SH-SY5Y (cell line): ENCODE data around the gene FCHSD2.

Experiments used
- GATA2 ChIP-seq: IDR thresholded peaks from 2 replicates; pipeline ENCODE4 v1.6.1; 2011; ENCODE audit warnings: mild to moderate bottlenecking, low read depth, low read length
- GATA3 ChIP-seq: IDR thresholded peaks from 2 replicates; pipeline ENCODE4 v1.6.1; 2011; ENCODE audit warnings: low read depth, mild to moderate bottlenecking, low read length, moderate library complexity

The FCHSD2 gene

DNA sequence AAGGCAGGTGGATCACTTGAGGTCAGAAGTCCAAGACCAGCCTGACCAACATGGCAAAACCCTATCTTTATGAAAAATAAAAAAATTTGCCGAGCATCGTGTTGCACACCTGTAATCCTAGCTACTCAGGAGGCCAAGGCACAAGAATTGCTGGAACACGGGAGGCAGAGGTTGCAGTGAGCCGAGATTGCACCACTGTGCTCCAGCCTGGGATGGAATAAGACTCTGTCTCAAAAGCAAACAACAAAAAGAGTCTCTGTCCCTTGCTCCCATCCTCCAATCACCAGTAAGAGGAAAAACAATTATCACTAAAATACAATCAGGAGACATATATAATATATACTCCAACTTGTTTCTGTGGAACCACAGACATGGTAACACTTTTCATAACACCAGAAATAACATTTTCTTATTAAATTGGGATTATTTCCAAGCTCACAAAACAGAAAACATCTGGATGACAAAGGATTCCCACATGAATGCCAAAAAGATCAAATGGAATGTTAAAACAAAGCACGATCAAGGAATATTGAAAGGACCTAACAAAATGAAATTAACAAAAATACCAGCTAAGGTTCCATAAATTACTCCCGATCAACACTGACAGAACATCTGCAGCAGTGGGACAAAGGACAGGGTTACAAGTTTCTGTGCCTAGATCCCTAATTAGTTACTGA is 15.2 kb downstream of the FCHSD2 start:
- TF ChIP-seq GATA2 (no peak), GATA3 (no peak)

DNA sequence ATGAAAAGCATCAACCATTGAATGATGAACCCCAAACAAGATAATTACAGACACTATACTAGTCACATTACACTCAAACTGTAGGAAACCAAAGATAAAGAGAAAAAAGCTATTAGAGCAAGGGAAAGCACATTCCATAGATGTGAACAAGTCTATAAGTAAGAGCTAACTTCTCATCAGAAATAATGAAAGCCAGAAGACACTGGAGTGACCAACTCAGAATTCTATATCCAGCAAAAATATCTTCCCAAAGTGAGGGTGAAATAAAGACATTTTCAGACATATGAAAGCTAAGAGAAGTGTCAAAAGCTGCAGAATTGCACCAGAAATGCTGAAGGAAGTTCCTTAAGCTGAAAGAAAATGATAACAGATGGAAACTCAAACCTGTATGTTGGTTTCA is 17.3 kb downstream of the FCHSD2 start:
- TF ChIP-seq GATA3 = no peak
- TF ChIP-seq GATA2 = no peak

DNA sequence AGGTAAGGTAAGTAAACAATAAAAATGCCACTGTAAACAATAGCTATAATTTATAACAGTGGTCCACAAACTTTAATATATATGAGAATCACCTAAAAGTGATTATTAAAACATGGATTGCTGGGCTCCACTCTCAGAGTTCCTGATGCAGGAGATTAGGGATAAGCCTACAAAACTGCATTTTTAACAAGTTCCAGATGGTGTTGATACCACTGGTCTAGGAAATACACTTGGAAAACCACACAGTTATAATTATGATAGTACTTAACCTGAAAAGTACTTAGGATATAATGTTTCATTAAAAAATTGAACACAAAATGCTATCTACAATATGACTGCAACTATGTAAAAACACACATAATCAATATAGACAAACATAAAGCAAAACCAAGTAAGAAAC is 20.4 kb downstream of the FCHSD2 start:
- TF ChIP-seq GATA3 = peak; percentile 89
- peak; percentile 72; the same call in 1 of the 2 replicates for TF ChIP-seq GATA2

DNA sequence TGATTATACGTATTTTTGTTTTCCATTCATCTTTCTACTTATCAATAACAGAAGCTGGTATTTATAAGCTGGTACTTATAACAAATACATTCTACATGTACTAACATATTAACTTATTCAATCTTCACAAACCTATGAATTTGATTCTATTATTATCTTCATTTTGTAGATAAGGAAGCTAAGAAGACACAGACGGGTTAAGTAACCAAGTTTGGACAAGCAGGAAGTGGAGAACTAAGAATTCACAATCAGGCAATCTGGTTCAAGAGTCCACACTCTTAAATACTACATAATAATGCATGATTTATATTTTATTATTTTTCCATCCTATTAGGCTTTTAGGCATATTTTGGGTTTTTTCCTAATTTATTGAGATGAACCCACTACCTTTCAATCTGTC is 25.0 kb downstream of the FCHSD2 start:
- no peak for TF ChIP-seq GATA3

DNA sequence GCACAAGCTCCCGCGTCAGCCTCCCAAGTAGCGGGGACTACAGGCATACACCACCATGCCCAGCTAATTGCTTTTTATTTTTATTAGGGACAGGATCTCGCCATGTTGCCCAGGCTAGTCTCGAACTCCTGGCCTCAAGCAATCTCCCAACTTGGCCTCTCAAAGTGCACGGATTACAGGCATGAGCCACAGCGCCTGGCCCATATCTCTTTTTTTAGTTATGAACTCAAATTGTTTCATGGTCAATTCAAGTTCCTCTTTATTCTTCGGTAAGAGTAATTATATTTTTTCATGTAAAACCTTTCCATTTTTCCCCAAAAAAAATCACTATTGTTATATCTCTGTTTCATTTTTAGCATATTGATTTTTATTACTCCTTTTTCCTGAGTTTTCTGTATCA is 25.5 kb downstream of the FCHSD2 start:
- TF ChIP-seq GATA3 = no peak
- TF ChIP-seq GATA2 = no peak

DNA sequence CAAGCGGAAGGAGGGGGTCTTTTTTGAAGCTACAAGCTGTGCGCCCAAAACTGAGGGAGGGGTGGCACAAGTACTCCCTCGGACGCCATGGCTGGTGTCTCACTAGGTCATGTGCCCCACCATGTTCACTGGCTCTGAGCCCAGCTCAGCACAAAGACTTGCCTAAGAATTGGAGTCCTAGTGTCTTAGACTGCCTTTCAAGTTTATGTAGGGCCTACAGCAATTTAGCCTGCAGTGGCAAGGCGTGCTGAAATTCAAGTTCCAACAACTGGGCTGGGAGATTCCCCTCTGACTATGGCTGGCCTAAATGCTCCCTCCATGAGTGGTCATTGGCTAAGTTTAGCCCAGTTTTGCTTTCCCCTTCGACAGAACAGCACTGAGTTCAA is 27.3 kb downstream of the FCHSD2 start:
- no peak for TF ChIP-seq GATA3
- TF ChIP-seq GATA2 = no peak

DNA sequence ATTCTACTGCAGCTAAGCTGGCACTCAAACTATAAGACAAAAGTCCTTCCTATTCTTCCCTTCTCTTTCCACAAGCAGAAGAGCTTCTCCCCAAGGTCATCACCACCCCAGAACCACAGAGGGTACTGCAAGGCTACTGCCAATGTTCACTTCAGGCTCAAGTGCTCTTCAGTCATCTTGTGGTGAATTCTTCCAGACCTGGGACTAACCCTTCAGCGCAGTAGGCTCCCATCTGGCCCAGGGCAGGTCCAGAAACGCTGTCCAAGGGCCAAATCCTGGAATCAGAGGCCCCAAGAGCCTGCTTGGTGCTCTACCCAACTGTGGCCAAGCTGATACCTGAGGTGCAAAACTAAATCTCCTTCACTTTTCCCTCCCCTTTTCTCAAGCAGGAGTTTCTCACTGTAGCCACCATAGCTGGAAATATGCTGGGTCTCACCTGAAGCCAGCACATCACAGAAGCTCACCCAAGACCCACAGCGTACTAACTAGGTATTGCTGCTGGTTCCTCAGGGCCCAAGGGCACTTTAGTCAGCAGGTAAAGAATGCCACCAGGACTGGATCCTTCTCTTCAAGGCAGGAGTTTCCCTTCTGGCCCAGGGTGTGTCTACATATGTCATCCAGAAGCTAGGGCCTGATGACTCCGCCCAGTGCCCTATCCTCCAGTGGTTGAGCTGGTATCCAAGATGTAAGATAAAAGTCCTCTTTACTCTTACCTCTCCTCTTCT is 27.8 kb downstream of the FCHSD2 start:
- TF ChIP-seq GATA3 = no peak
- no peak for TF ChIP-seq GATA2

DNA sequence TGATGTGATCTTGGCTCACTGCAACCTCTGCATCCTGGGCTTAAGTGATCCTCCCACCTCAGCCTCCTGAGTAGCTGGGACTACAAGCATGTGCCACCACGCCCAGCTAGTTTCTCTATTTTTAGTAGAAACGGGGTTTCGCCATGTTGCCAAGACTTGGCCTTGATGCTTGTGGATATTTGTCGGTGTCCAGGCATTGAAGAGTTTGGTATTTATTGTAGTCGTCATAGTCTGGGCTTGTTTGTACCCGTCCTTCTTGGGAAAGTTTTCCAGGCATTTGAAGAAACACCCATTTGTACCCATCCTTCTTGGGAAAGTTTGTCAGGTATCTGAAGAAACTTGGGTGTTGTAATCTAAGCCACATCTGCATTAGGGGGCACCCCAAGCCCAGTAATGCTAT is 28.7 kb downstream of the FCHSD2 start:
- TF ChIP-seq GATA3 (no peak), GATA2 (no peak)

DNA sequence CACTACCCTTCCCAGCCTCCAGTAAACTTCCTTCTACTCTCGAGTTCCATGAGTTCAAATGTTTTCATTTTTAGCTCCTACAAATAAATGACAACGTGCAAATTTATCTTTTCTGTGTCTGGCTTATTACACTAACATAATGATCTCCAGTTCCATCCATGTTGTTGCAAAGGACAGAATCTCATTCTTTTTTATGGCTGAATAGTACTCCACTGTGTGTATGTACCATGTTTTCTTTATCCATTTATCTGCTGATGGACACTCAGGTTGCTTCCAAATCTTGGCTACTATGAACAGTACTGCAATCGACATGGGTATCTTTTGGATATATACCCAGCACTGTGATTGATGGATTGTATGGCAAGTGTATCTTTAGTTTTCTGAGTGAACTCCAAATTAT is 34.5 kb downstream of the FCHSD2 start:
- TF ChIP-seq GATA2 (no peak), GATA3 (no peak)

DNA sequence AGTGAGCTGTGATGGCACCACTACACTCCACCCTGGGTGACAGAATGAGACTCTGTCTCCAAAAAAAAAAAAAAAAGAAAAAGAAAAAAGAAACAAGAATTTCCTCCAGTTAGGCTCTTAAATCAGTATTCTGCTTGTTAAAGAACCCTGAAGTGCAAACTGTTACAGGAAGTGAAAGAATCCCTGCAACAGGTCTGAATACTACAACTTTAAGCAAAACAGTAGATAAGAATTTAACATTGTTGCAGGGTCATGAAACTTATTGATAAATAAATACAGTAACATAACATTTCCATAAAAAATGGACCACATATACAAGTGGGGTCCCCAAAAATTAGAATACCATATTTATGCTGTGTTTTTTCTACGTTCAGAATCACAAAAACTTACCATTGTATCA is 35.8 kb downstream of the FCHSD2 start:
- no peak for TF ChIP-seq GATA3
- TF ChIP-seq GATA2 = no peak

DNA sequence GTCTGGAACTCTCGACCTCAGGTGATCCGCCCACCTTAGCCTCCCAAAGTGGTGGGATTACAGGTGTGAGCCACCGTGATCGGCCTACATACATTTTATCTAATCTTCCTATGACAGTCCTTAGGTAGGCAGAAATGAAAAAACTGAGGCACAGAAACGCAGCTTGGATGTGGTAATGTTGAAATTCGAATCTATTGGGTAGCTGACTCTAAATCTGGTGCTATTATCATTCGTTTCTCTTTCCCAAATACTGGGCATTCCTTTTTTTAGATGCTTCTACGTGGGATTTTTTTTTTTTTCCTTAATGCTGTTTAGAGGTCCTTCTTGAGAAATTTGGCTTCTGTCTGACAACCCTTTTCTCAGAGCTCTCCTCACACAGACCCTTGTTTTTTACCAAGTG is 41.5 kb downstream of the FCHSD2 start:
- TF ChIP-seq GATA2 (no peak), GATA3 (no peak)

DNA sequence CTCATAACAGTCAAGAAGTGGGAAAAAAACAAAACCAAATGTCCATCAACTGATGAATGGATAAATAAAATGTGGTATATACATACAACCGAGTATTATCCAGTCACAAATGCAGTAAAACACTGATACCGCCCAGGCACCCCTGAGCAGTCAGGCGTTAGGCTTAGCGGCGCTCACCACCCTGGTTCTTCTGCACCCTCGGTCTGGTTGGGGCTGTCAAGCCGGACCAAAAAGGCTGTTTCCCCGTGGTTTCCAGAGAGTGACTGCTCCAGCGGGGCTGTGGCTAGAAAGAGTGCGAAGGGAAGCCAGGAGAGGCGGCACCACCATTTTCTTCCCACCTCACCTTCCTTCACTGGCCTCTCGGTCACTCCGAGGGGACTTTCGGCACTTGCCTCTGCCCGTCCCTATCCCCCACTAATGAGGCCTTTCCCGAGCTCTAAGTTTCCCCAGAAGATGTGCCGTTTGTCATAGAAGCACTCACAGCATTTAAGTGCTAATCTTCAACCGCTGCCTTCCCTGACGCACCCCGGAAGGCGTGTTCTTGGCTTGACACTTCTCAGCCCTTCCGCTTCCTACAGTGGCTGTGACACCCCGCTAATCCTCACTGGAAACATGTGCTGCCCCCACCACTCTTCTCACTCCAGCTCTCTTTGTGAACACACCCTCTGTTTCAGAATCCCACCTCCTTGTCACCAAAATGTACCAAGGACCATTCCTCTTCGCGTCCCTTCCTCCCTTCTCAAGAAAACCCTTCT is 42.4 kb downstream of the FCHSD2 start:
- TF ChIP-seq GATA3 (no peak), GATA2 (no peak)

DNA sequence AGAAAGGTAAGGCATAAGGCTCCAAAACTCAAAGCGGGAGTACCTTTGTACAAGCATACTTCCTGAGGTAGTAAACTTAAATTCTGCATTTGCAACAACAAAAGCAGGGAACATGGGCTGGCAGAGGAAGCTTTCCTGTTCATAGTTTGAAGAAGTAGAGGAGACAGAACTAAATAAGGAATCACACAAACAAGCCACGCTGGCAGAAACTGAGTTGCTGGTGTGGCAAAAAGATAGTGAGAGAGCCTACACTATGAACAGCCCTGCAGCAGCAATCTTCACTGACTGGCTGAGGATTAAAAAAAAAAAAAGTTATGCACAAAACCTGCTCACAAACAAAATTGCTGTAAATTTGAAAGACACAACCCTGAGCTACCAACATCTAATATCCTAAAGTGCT is 46.5 kb downstream of the FCHSD2 start:
- TF ChIP-seq GATA2 = no peak
- TF ChIP-seq GATA3 = no peak

DNA sequence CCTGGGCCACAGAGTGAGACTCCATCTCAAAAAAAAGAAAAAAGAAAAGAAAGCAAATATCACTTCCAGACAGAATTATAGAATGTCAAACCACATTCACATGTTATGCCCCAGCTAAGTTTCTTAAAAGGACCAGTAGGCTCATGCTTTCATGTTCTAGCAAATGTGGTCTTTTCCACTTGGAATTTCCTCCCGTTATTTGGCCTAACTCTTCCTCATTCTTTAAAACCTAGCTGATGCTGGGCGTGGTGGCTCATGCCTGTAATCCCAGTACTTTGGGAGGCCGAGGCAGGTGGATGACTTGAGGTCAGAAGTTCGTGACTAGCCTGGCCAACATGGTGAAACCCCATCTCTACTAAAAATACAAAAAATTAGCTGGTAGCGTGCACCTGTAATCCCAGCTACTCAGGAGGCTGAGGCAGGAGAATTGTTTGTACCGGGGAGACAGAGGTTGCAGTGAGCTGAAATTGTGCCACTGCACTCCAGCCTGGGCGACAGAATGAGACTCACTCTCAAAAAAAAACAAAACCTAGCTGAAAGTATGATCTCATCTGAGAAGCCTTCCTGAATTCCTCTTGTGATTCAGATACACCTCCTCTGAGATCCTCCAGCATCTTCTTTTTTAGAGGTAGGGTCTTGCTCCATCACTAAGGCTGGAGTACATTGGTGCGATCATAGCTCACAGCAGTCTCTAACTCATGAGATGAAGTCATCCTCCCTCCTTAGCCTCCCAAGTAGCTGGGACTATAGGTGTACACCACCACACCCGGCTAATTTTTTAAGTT is 50.4 kb downstream of the FCHSD2 start:
- TF ChIP-seq GATA2 = no peak
- no peak for TF ChIP-seq GATA3
